Measurements from ENCODE around the gene TSC2.

- TF ChIP-seq, protein P1, sequence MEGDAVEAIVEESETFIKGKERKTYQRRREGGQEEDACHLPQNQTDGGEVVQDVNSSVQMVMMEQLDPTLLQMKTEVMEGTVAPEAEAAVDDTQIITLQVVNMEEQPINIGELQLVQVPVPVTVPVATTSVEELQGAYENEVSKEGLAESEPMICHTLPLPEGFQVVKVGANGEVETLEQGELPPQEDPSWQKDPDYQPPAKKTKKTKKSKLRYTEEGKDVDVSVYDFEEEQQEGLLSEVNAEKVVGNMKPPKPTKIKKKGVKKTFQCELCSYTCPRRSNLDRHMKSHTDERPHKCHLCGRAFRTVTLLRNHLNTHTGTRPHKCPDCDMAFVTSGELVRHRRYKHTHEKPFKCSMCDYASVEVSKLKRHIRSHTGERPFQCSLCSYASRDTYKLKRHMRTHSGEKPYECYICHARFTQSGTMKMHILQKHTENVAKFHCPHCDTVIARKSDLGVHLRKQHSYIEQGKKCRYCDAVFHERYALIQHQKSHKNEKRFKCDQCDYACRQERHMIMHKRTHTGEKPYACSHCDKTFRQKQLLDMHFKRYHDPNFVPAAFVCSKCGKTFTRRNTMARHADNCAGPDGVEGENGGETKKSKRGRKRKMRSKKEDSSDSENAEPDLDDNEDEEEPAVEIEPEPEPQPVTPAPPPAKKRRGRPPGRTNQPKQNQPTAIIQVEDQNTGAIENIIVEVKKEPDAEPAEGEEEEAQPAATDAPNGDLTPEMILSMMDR (IDR thresholded peaks at IDR 0.05): no peak
- no peak for TF ChIP-seq POLR2A (IDR thresholded peaks at IDR 0.05)
- TF ChIP-seq POLR2AphosphoS5 (IDR thresholded peaks at IDR 0.05): no peak
These were observed 42.8 kb upstream of the TSC2 start for GRCh38 chr16:2004795-2005517.
